CD14-positive monocyte (primary cell): ENCODE results near the gene GOLPH3L. TPM values are rescaled to one million over a fixed set of nuclear protein-coding genes. Genes with fewer than 3 reads are reported as not detected.

Source experiments
- DNase-seq, 3 donors: peaks; one replicate each; pipeline ENCODE4 v3.0.0-alpha.2; 2011 to 2022
- H2AFZ ChIP-seq: 2 replicates; pipeline ENCODE4 v1.6.0; 2012; ENCODE audit warnings: mild to moderate bottlenecking, low read depth, low read length, inconsistent platforms; ENCODE audit not compliant: insufficient read depth, poor library complexity, severe bottlenecking
- H3K27ac ChIP-seq, 2 donors: 1 replicate in 1 of 2; 2 replicates in 1 of 2; pipeline ENCODE4 v1.5.1; 2012 to 2013; ENCODE audit warnings: low read length in 2 of 2, control low read depth in 1 of 2, inconsistent platforms in 1 of 2, low read depth in 1 of 2, mild to moderate bottlenecking in 1 of 2
- H3K27me3 ChIP-seq, 2 donors: one replicate each; pipeline versions ENCODE4 v1.6.0 to v1.6.1; 2011 to 2013; ENCODE audit warnings: low read length in 2 of 2; ENCODE audit not compliant: control insufficient read depth in 2 of 2, insufficient read depth in 2 of 2
- H3K36me3 ChIP-seq, 2 donors: replicated peaks in 1 of 2; 1 replicate in 1 of 2; 2 replicates in 1 of 2; pipeline versions ENCODE4 v1.5.1 to v1.6.1; 2012 to 2013; ENCODE audit warnings: low read length in 2 of 2, control low read depth in 1 of 2, inconsistent platforms in 1 of 2, mild to moderate bottlenecking in 1 of 2; ENCODE audit not compliant: insufficient read depth in 2 of 2, control insufficient read depth in 1 of 2
- H3K4me1 ChIP-seq, 2 donors: 1 replicate in 1 of 2; 2 replicates in 1 of 2; pipeline versions ENCODE4 v1.5.1 to v1.6.1; 2012 to 2013; ENCODE audit warnings: low read length in 2 of 2, control low read depth in 1 of 2, inconsistent platforms in 1 of 2, mild to moderate bottlenecking in 1 of 2, moderate library complexity in 1 of 2; ENCODE audit not compliant: insufficient read depth in 2 of 2, control insufficient read depth in 1 of 2
- H3K4me2 ChIP-seq: replicated peaks from 2 replicates; pipeline ENCODE3; 2012; ENCODE audit warnings: low read length, moderate library complexity, mild to moderate bottlenecking; ENCODE audit not compliant: poor library complexity, severe bottlenecking; ENCODE audit errors: extremely low read depth
- H3K4me3 ChIP-seq, 3 experiments: fragments of 200-600 bp in 1 of 3; sonication (generic) in 1 of 3; replicated peaks in 1 of 3; 1 replicate in 2 of 3; 2 replicates in 1 of 3; pipeline ENCODE4 v1.5.1; 2011 to 2013; ENCODE audit warnings: low read length in 3 of 3, mild to moderate bottlenecking in 3 of 3, control low read depth in 2 of 3, low read depth in 2 of 3, inconsistent platforms in 1 of 3, moderate library complexity in 1 of 3
- H3K79me2 ChIP-seq: 2 replicates; pipeline ENCODE4 v1.6.0; 2012; ENCODE audit warnings: mild to moderate bottlenecking, control low read depth, inconsistent platforms, low read length, moderate library complexity; ENCODE audit not compliant: insufficient read depth
- H3K9ac ChIP-seq: 2 replicates; pipeline ENCODE4 v1.6.0; 2017; ENCODE audit warnings: low read length, mild to moderate bottlenecking; ENCODE audit not compliant: insufficient read depth, poor library complexity, severe bottlenecking
- H3K9me3 ChIP-seq, 2 donors: replicated peaks in 1 of 2; 1 replicate in 1 of 2; 2 replicates in 1 of 2; pipeline versions ENCODE4 v1.5.1 to v1.6.1; 2012 to 2013; ENCODE audit warnings: low read length in 2 of 2, control low read depth in 1 of 2; ENCODE audit not compliant: control insufficient read depth in 1 of 2, insufficient read depth in 1 of 2
- H4K20me1 ChIP-seq: 2 replicates; pipeline ENCODE4 v1.6.0; 2012; ENCODE audit warnings: mild to moderate bottlenecking, low read length, control low read depth, moderate library complexity; ENCODE audit not compliant: insufficient read depth
- H3K27ac Mint-ChIP-seq, 7 donors: one replicate each; pipeline ENCODE4 v1.8.0; 2020; ENCODE audit warnings: mild to moderate bottlenecking in 7 of 7, mixed read lengths in 7 of 7, moderate library complexity in 6 of 7, inconsistent platforms in 2 of 7
- H3K27me3 Mint-ChIP-seq, 3 donors: one replicate each; pipeline ENCODE4 v1.8.0; 2021 to 2022; ENCODE audit warnings: low read depth in 3 of 3, mild to moderate bottlenecking in 3 of 3, mixed read lengths in 3 of 3, moderate library complexity in 3 of 3, inconsistent platforms in 1 of 3
- H3K36me3 Mint-ChIP-seq, 2 donors: one replicate each; pipeline ENCODE4 v1.8.0; 2020; ENCODE audit warnings: mixed read lengths in 2 of 2, inconsistent platforms in 1 of 2, mild to moderate bottlenecking in 1 of 2
- H3K4me1 Mint-ChIP-seq: one replicate; pipeline ENCODE4 v1.8.0; 2020; ENCODE audit warnings: mild to moderate bottlenecking, mixed read lengths
- H3K4me3 Mint-ChIP-seq, 2 donors: one replicate each; pipeline ENCODE4 v1.8.0; 2020; ENCODE audit warnings: mild to moderate bottlenecking in 2 of 2, mixed read lengths in 2 of 2, moderate library complexity in 1 of 2
- H3K9me3 Mint-ChIP-seq, 7 donors: one replicate each; pipeline ENCODE4 v1.8.0; 2020 to 2022; ENCODE audit warnings: mixed read lengths in 7 of 7, mild to moderate bottlenecking in 6 of 7, moderate library complexity in 6 of 7, inconsistent platforms in 2 of 7
- CTCF ChIP-seq: fragments of 200-600 bp; IDR thresholded peaks from one replicate; pipeline ENCODE4 v1.8.0; 2022; ENCODE audit warnings: antibody characterized with exemption, mild to moderate bottlenecking
- whole genome bisulfite sequencing: methylation state at CpG from one replicate; pipeline ENCODE4 v1.1.5; 2013; ENCODE audit warnings: missing lambda C conversion rate; ENCODE audit not compliant: insufficient coverage; 5-methylcytosine and 5-hydroxymethylcytosine counted together
- intact Hi-C, 2 donors: fragments of 100-400 bp; cut with micrococcal nuclease; formaldehyde crosslinking; loops; one replicate each; pipeline versions ENCODE4 v1.15.0 to v1.15.1; 2023
- polyA plus RNA-seq, 3 donors: library from polyadenylated mRNA; depleted of rRNA in 1 of 3; unstranded in 2 of 3; stranded (reverse) in 1 of 3; fragments of 300-500 nt in 2 of 3; fragments of >200 nt in 1 of 3; fragmentation: Illumina TruSeq in 2 of 3; gene quantifications; 1 replicate in 2 of 3; 2 replicates in 1 of 3; pipeline ENCODE4 v1.2.3, GENCODE V29; 2012 to 2021

GOLPH3L gene
- polyA plus RNA-seq, 3 donors = 1.5 to 9.7 (median 4.7) TPM

GRCh38 chr1:150703427-150703826 lies 6.5 kb upstream of the GOLPH3L start:
- Histone ChIP-seq H3K27ac (no peak overlapping the region), H3K36me3 (peaks cover 0 to 33% of the 10 kb centered on the region in 2 donors), H3K4me3 (no peak overlapping the region), H3K9ac (no peak overlapping the region), H2AFZ (no peak overlapping the region), H4K20me1 (no peaks in the 10 kb centered on the region), H3K79me2 (no peaks in the 10 kb centered on the region), H3K4me1 (no peaks in the 10 kb centered on the region), H3K27me3 (no peaks in the 10 kb centered on the region), H3K9me3 (no peaks in the 10 kb centered on the region), H3K4me2 (no peak overlapping the region)
- H3K27ac Mint-ChIP-seq = no peak overlapping the region
- H3K36me3 Mint-ChIP-seq = peaks cover 21 to 43% of the 10 kb centered on the region in 2 donors
- H3K9me3 Mint-ChIP-seq = no peaks in the 10 kb centered on the region
- no peak for TF ChIP-seq CTCF
- no peak for DNase-seq
- intact Hi-C loops = no loop called here
- H3K4me1 Mint-ChIP-seq = no peaks in the 10 kb centered on the region
- H3K27me3 Mint-ChIP-seq = peaks cover 0 to 1% (median 0%) of the 10 kb centered on the region in 3 donors
- H3K4me3 Mint-ChIP-seq = no peak overlapping the region

GRCh38 chr1:150696590-150696989 lies 364 bp downstream of the GOLPH3L start:
- intact Hi-C loops = no loop called here
- Histone ChIP-seq H3K36me3 (peaks cover 10 to 30% of the 10 kb centered on the region in 2 donors), H3K4me2 (peak overlapping the region; percentile 84), H2AFZ (peak overlapping the region; percentile 70), H3K79me2 (peaks cover 13% of the 10 kb centered on the region), H4K20me1 (no peaks in the 10 kb centered on the region), H3K27ac (no peak overlapping the region), H3K9ac (peak overlapping the region; percentile 24), H3K4me3 (peak overlapping the region; percentile 51 to 73 (median 57)), H3K27me3 (no peaks in the 10 kb centered on the region), H3K9me3 (no peaks in the 10 kb centered on the region), H3K4me1 (peaks cover 7 to 18% of the 10 kb centered on the region in 2 donors)
- Mint-ChIP-seq H3K27me3 (peaks cover 0 to 2% (median 0%) of the 10 kb centered on the region in 3 donors), H3K36me3 (peaks cover 24 to 30% of the 10 kb centered on the region in 2 donors), H3K4me3 (peak overlapping the region; percentile 82 to 95), H3K27ac (peak overlapping the region in 6 of 7 donors; percentile 65 to 90 (median 77)), H3K4me1 (peaks cover 20% of the 10 kb centered on the region), H3K9me3 (no peaks in the 10 kb centered on the region)
- no peak for TF ChIP-seq CTCF
- WGBS = no CpG with 5 or more reads among the region's 6 CpGs
- no peak for DNase-seq
